NCI-H774 (cell line): ENCODE measurements around the gene TAF8.

Experiments
- DNase-seq: peaks from one replicate; lab custom pipeline; 2025; lab: John Stamatoyannopoulos, UW

The TAF8 gene

DNA sequence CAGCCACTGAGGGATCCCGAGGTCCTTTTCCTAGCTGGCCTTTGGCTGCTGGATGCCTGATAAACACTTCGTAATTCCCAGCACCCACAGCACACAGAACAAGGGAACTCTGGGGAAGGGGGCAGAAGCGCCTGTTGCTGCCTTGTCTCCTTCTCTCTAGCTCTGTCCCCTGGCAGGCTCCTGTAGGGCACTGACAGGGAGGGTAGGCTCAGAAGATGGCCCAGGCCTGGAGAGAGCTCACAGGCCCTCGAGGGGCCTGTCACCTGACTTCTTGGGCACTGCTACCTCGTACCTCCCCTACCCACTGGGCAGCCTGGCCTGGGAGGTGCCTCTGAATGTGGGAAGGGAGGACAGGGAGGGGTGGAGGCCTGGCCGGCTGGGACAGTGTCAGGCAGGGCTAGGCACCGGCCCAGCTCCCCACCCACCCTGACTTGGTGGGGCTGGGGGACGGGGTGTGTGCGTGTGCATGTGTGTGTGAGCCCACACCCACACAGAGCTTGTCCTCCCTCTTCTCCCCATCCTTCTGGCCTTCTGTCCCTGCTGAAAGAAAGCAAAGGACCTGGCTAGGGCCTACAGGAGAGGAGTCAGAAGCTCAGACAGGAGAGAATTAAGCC is 74.0 kb downstream of the TAF8 start:
- DNase-seq: no peak

DNA sequence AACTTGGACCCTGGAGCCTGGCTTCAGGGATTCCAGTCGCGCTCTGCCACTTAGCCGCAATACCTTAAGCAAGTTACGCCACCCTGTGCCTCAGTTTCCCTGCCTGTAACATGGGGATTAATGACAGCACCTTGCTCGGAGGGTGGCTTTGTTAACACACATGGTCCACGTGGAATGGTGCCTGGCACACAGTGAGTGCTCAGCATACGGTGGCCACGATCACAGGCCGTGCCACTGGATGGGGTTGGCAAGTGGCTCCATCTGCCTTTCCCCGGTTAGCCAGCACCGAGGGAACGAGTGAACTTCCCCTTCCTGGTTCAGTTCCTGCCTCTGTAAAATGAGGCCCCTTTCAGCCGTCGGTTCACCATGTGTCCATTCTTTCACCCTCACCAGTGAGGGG is 74.9 kb downstream of the TAF8 start:
- DNase-seq: no peak

DNA sequence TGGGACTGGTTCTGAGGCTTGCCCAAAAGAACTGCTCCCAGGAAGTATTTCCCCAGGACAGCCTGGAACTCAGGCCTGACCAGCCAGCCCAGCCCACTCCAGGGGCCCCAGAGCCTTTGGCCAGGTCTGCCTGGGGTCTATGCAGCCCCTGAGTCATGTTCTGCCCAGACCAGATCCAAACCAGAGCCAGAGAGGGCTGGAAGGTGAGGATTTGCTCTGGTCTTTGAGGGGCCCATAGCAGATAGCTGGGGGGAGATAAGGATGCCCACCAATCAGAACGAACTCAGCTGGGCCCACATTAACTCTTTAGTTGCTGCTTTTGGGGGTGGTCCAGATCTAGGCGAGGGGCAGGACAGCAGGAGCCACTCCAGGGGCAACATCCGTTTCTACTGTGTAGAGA is 75.3 kb downstream of the TAF8 start:
- no peak for DNase-seq

DNA sequence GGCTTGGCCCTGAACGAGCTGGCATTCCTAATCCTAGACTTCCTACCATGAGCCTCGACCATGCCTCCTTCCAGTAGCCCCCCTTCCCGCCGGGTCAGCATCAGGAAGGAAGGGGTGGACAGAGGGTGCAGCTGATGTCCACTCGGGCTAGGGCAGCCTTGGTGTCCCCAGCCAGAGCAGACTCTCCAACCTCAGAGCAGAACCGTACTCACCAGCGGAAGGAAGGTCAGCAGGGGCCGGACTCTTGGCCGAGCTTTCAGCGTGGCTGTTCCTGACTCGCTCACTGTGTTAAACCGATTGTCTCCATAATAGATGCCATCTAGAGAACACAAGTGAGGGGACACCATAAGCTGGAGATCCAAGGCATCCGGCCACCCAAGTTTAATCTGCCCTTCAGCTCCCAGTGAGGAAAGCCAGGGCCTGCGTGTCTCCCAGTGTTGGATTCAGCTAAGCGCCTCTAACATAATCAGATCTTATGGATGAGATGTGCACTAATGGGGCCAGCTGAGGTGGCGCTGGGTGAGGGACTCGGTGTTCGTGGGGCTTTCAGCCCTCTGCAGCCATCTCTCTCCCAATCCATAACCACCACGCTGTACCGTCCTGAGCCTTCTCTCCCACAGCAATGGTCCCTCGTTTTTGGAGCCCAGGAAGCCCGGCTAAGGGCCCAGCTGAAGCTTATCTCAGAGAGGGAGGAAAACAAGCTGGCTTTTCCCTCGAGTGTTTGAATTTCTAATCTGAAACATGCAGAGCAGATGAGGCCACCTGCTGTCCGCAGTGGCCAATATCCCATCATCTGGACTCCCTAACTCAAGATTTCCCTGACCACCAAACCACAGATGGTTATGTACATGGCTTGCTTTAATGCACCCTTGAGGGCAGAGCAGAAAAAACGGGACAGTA is 78.4 kb downstream of the TAF8 start:
- no peak for DNase-seq

DNA sequence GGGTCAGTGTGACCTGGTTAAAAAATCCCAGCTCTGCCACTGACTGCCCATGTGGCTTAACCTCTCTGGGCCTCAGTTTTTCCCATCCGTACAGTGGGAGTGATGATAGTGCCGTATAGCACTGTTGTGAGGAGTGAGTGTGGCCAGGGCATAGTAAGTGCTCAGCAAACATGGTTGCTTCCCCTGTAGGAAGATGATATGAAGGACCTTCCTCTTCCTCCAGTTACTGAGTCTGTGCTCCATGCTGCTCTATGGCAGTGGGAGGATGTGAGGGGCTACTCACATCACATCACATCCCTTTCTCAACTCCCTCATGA is 79.0 kb downstream of the TAF8 start:
- no peak for DNase-seq

DNA sequence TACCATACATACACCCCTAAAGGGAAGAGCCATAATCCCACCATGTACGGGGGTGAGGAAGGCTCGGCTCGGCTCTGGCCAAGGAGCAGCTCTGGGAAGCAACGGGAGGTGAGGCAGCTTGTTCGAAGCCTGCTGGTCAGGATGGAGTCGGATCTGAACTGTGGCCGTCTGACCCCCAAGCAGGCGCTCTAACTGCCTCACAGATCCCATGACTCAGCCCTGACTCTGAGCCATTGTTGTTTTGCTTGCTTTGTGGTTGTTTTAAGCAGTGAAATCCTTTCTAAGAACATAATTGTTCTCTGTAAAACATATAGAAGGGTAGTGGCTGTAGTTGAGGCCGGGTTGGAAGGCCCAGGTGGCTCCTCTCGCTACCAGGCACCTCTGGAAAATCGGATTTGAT is 81.2 kb downstream of the TAF8 start:
- no peak for DNase-seq

DNA sequence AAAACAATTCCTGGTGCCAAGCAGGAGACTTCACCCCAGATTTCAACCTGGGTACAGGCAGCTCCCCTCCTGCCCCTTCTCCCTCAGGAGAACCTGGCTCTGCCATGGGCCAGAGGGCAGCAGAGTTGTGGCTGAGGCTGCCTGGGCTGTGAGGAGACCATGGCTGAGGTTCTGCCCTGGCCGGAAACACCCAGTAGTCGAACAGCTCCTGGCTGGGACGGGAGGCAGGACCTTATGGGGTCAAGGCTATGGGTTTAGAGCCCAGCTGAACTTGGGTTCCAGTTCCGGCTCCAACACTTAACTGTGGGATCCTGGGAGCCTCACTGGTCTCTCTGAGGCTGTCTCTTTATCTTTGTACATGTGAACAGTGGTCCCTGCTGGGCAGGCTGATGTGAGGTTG is 83.6 kb downstream of the TAF8 start:
- DNase-seq: no peak

DNA sequence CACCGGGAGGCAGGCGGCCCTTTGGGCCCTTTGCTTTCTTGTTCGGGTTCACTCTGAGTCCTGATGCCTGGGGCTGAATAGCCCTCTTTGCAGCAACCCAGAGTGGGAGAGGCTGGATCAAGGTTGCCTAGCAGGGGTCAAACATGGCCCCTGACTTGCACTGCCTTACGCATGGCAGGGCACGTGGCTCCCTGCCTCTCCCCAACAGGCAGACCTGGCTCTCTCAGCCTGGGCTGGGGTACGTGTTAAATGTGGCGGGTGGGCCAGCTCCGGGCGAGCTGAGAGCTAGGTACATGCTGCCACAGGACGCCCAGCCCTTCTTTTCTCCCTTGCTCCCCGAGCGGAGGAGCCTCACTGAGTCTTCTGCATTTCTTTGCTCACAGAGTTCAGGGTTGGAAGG is 84.8 kb downstream of the TAF8 start:
- no peak for DNase-seq

DNA sequence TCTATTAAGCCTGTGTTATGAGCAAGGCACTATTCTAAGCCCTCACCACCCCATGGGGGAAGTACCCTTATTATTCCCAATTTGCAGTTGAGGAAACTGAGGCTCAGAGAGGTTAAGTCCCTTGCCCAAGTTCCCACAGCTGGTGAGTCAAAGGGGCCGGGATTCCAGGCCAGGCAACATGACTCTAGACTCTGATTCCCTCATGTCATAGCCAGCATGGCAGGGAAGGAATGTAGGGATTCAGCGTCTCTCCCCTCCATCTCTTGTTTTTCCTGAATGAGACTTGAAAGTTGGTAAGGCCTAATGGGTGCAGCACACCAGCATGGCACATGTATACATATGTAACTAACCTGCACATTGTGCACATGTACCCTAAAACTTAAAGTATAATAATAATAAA is 85.4 kb downstream of the TAF8 start:
- DNase-seq: no peak

DNA sequence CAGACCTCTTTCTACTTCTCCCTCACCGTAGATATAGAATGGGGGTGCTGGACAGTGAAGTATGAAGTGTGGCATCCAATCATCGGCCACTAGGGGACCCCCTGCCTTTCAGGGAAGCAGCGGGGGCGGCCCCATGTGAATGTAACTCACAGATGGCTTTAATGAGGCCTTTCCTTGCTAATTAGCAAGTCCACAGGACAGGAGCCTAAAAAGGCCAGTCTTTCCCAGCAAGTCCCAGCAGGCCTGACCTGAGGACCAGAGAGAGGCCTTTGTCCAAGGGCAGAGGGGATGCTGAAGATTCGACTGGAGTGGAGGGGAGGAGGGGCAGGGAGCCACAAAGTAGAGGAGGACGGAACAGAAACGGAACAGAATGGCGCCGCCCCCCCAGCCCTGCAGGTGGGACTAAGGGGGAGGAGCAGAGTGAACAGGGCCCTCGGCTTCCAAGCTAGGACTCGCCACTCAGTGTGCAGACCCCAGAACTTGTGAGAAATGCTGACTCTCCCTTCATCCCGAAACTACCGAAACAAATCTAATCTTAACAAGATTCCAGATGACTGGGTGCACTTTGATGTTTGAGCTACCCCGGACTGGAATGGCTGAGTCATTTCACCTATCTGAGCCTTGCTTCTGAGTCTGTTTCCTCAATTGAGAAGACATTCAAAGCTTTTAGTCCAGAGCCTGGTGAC is 86.3 kb downstream of the TAF8 start:
- DNase-seq: no peak
